Measurements from ENCODE around the gene CYP27C1.

DNA sequence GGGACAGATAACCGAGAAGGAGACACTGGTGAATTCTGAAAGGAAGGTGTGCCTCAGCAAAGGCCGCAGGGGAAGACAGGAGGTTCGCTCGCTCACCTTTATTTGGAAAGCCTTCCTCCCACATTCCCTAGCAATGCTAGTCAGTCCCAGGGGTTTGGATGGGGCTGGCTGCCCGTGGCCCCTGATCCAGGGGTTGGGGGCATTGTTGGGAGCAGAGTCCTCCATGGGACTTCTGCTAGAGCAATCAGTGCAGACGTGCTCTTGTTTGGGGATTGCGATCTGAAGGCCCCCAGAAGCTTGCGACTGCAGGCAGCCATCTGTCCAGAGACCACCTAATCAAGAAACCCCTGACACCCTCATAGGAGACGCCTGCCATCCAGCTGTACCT, 6.0 kb upstream of the CYP27C1 start:
- TF ChIP-seq, protein P1, sequence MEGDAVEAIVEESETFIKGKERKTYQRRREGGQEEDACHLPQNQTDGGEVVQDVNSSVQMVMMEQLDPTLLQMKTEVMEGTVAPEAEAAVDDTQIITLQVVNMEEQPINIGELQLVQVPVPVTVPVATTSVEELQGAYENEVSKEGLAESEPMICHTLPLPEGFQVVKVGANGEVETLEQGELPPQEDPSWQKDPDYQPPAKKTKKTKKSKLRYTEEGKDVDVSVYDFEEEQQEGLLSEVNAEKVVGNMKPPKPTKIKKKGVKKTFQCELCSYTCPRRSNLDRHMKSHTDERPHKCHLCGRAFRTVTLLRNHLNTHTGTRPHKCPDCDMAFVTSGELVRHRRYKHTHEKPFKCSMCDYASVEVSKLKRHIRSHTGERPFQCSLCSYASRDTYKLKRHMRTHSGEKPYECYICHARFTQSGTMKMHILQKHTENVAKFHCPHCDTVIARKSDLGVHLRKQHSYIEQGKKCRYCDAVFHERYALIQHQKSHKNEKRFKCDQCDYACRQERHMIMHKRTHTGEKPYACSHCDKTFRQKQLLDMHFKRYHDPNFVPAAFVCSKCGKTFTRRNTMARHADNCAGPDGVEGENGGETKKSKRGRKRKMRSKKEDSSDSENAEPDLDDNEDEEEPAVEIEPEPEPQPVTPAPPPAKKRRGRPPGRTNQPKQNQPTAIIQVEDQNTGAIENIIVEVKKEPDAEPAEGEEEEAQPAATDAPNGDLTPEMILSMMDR (IDR thresholded peaks at IDR 0.05 in 4 of 5, conservative IDR thresholded peaks at IDR 0.05 in 1 of 5) = no peak
- no peak for TF ChIP-seq POLR2A (IDR thresholded peaks at IDR 0.05)
